Rectal smooth muscle tissue (tissue), 1 donor: ENCODE measurements around the gene COX14.
"Not testable (repeated sequence)": the region's sequence is repeated elsewhere in the genome, so short reads cannot be mapped to it uniquely, and the experiment has no call there.

Experiments used
- H3K27ac ChIP-seq: one replicate; pipeline ENCODE4 v1.7.0; 2013; ENCODE audit warnings: low read depth, low read length, inconsistent platforms
- H3K27me3 ChIP-seq: one replicate; pipeline ENCODE4 v1.7.0; 2013; ENCODE audit warnings: low read length; ENCODE audit not compliant: control insufficient read depth, insufficient read depth
- H3K36me3 ChIP-seq: one replicate; pipeline ENCODE4 v1.7.0; 2013; ENCODE audit warnings: low read length; ENCODE audit not compliant: control insufficient read depth, insufficient read depth
- H3K4me1 ChIP-seq: one replicate; pipeline ENCODE4 v1.7.0; 2013; ENCODE audit warnings: low read length; ENCODE audit not compliant: control insufficient read depth, insufficient read depth
- H3K4me3 ChIP-seq: one replicate; pipeline ENCODE4 v1.7.0; 2013; ENCODE audit warnings: low read length
- H3K9ac ChIP-seq: one replicate; pipeline ENCODE4 v1.7.0; 2013; ENCODE audit warnings: low read length

COX14 gene

DNA sequence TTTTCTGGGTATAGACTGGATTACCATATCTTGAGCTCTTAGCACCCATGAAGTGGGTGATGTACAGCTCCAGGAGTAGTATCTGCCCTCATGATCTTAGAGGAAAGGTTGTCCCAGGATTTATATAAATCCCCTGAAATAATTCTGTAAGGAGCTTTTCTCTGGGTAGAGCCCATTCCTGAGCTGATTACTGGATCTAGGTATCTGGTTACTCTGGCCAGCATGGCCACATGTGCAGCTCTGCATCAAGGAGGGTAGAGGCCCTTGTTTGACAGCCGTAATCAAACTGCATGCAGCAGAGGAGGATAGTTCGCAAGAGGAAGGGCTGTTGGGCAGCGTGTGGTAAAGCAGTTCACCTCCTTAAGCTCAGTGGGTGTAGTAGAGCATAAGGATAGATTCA is 8.5 kb downstream of the COX14 start:
- Histone ChIP-seq H3K36me3 (peaks cover 21% of the 10 kb centered on the region), H3K27me3 (no peaks in the 10 kb centered on the region), H3K27ac (no peak overlapping the region), H3K4me1 (peaks cover 5% of the 10 kb centered on the region), H3K9ac (no peak overlapping the region), H3K4me3 (no peak overlapping the region)

DNA sequence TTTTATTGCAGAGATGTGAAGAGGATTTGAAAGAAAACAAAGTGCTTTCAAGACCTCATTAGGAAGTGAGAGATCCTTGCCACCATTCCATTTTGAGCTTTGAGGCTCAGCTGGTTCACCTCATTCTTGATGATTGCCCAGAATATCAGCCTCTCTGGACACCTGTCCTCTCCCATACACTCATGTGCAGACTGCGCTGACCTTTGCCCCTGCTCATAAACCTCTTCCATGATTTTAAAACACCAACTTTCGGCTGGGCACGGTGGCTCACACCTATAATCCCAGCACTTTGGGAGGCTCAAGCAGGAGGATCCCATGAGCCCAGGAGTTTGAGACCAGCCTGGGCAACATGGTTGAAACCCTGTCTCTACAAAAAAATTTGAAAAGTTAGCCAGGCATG is 8.9 kb downstream of the COX14 start:
- H3K4me1 ChIP-seq: peaks cover 5% of the 10 kb centered on the region

DNA sequence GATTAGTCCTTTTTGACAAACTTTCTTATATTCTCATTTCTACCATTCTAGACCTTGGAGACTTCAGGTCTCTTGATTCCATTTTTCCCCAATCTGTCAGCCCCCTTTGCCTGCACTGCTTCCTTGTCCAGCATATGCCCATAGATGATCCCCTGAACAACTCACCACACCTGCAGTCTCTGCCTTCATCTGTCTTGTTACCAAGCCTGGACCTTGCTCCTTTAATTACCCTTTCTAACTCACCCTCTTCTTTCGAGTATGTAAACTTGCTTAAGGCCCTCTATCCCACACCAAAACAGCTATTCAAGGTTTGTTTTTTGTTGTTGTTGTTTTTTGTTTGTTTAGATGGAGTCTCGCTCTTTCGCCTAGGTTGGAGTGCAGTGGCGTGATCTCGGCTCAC is 9.6 kb downstream of the COX14 start:
- Histone ChIP-seq H3K4me3 (no peak overlapping the region), H3K27me3 (no peaks in the 10 kb centered on the region), H3K9ac (no peak overlapping the region), H3K4me1 (peaks cover 4% of the 10 kb centered on the region), H3K36me3 (peaks cover 21% of the 10 kb centered on the region), H3K27ac (no peak overlapping the region)

More for the DNA sequence above, 8.9 kb downstream of the COX14 start:
- Histone ChIP-seq H3K27ac (no peak overlapping the region), H3K4me3 (no peak overlapping the region), H3K27me3 (no peaks in the 10 kb centered on the region), H3K9ac (no peak overlapping the region), H3K36me3 (peaks cover 21% of the 10 kb centered on the region)

DNA sequence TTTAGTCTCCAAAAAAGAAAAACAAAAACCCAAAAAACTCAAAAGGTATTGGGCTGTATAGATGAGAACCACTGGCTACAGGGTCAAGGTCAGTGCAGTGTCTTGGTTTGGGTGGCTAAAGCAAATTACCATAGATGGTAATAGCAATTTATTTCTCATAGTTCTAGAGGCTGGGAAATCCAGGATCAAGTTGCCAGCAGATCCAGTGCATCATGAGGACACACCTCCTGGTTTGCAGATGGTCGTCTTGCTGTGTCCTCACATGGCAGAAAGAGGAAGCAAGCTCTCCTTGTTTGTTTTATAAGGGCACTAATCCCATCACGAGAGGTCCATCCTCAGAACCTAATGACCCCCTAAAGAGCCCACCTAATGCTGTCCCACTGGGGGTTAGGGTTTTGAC is 11.2 kb downstream of the COX14 start:
- Histone ChIP-seq H3K4me1 (no peaks in the 10 kb centered on the region), H3K4me3 (no peak overlapping the region), H3K27me3 (no peaks in the 10 kb centered on the region), H3K27ac (no peak overlapping the region), H3K36me3 (peaks cover 19% of the 10 kb centered on the region), H3K9ac (no peak overlapping the region)

DNA sequence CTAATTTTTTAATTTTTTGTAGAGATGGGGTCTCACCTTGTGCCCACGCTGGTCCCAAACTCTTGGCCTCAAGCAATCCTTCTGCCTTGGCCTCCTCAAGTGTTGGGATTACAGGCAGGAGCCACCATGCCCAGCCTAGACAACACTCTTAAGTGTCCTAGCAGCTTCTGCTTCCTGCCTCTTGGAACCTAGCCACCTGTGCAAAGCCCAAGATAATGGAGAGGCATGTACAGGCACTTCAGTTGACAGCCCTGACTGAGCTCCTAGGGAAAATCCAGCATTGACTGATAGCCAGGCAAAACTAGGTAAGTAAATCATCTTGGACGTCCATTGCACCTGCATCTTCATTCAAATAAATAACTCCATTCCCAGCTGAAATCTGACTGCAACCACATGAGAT is 15.5 kb downstream of the COX14 start:
- Histone ChIP-seq H3K4me3 (no peak overlapping the region), H3K4me1 (no peaks in the 10 kb centered on the region), H3K27ac (no peak overlapping the region), H3K9ac (no peak overlapping the region), H3K36me3 (peaks cover 22% of the 10 kb centered on the region), H3K27me3 (no peaks in the 10 kb centered on the region)

DNA sequence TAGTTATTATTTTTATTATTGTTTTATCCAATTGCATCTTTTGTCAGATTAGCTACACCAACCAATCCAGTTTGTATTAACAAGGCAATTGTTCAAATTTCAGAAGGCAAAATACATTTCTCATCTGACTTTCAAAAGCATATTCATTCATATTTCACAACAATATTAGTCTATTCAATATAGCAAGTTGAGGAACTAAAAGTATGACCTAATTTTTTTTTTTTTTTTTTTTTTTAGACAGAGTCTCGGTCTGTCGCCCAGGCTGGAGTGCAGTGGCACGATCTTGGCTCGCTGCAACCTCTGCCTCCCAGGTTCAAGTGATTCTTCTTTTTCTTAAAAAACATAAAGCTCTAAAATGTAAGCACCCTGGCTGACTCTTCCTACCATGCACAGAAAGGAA is 17.3 kb downstream of the COX14 start:
- Histone ChIP-seq H3K4me3 (no peak overlapping the region), H3K27ac (no peak overlapping the region), H3K4me1 (no peaks in the 10 kb centered on the region), H3K36me3 (peaks cover 18% of the 10 kb centered on the region), H3K27me3 (no peaks in the 10 kb centered on the region), H3K9ac (no peak overlapping the region)

DNA sequence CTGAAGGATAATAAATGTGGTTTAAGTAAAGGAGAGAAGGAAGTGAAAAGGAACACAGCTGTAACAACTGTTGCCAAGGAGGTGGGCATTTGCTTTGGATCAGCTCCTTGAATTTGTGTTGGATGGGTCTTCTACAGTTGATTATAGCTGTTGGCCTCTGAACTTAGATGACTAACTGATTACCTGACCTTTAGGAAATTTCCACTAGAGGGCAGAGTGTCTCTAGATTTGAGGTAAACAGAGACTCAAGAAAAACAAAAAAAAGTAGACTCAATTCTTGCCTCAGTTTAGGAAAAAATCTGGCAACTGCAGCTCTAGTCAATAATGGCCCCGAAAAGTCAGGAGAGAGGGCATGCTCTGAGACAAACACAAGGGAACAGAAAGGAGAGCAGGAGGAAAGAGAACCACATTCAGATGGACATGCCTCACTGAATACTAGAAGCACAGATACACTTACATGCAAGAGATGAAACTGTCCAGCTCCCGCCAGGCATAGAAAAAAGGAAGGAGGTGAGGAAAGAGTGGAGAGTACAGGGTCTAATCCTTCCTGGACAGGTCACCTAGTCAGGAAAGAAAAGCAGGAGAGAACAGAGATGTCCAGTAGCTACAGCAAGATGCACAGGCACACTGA is 20.6 kb downstream of the COX14 start:
- Histone ChIP-seq H3K4me3 (no peak overlapping the region), H3K9ac (no peak overlapping the region), H3K27me3 (no peaks in the 10 kb centered on the region), H3K27ac (no peak overlapping the region), H3K4me1 (peaks cover 7% of the 10 kb centered on the region), H3K36me3 (peaks cover 18% of the 10 kb centered on the region)

DNA sequence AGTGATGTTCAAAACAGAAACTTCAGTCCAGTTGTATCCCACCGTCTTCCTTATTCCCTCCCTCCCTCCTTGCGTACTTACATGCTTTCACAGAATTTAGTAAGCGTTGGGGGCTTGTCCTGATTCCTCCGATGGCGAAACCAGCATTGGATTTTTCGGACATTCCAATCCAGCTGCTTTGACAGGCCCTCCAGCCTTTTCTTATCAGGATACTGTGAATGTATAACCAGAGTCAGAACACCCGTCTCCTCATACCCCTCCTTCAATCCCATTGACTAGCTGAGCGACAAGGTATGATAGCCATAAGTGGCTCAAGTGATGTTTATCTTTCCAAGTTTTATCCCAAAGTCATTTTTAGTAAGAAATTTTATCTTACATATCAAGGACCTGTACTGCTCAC is 31.0 kb downstream of the COX14 start:
- H3K4me1 ChIP-seq: no peaks in the 10 kb centered on the region
- H3K27ac ChIP-seq: no peak overlapping the region
- no peak overlapping the region for H3K9ac ChIP-seq
- no peaks in the 10 kb centered on the region for H3K27me3 ChIP-seq
- H3K4me3 ChIP-seq: no peak overlapping the region
- H3K36me3 ChIP-seq: no peaks in the 10 kb centered on the region

DNA sequence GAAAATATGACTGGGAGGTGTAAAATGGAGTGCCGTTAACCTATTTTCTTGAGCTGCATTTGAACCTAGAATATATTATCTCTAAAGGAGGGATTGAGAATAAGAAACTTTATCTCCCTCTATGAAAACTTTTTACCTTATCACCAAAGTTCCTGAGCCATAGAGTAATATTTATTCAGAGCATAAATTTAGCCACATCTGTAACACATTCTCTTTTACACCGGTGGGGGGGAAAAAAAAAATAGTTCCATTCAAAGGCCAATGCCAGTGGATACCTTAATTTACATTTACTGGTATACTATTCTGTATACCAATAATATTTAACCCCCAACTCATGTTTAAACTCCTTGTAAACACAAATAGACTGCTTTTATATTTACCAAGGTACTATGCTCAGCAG is 33.4 kb downstream of the COX14 start:
- Histone ChIP-seq H3K4me1 (no peaks in the 10 kb centered on the region), H3K27ac (no peak overlapping the region), H3K36me3 (no peaks in the 10 kb centered on the region), H3K4me3 (no peak overlapping the region), H3K9ac (no peak overlapping the region), H3K27me3 (no peaks in the 10 kb centered on the region)

DNA sequence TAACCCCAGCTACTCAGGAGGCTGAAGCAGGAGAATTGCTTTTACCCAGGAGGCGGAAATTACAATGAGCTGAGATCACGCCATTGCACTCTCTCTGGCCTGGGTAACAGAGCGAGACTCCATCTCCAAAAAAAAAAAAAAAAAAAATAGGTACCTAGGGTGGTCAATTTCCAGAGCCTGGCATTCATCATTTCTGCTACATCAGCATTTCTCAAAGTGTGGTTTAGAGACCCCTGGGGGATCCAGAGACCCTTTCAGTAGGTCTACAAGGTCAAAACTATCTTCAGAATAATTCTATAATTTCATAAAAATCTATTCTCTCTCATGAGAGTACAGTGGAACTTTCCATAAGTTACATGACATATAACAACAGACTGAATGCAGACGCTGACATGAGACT is 35.2 kb downstream of the COX14 start:
- H3K4me1 ChIP-seq: no peaks in the 10 kb centered on the region
- no peak overlapping the region for H3K4me3 ChIP-seq
- no peaks in the 10 kb centered on the region for H3K27me3 ChIP-seq
- H3K9ac ChIP-seq: no peak overlapping the region
- no peak overlapping the region for H3K27ac ChIP-seq
- no peaks in the 10 kb centered on the region for H3K36me3 ChIP-seq

DNA sequence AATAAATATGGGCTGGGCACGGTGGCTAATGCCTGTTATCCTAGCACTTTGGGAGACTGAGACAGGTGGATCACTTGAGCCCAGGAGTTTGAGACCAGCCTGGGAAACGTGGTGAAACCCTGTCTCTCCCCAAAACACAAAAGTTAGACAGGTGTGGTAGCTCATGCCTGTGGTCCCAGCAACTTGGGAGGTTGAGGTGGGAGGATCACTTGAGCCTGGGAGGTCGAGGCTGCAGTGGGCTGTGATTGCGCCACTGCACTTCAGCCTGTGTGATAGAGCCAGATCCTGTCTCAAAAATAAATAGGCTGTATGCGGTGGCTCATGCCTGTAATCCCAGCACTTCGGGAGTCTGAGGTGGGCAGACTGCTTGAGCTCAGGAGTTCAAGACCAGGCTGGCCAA is 36.0 kb downstream of the COX14 start:
- not testable (repeated sequence) for H3K27ac ChIP-seq, H3K4me3 ChIP-seq, H3K4me1 ChIP-seq, H3K36me3 ChIP-seq, H3K9ac ChIP-seq, H3K27me3 ChIP-seq

DNA sequence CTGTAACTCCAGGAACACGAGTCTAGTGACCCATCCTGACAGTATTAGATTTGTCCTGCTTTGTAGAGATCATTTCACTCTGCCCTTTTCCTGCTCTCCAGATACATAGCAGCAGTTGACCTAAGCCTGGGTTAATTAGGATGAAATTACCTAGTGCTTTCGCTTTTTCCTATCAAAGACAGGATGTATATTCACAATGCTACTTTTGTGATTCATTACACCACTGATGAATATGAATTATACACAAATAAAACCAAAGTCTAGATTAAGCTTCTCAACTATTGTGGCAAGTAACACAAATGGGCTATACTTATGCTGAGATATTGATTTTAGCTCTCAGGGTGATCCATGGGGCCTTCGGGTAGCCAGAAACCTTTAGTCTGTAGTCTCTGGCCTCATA is 37.3 kb downstream of the COX14 start:
- H3K9ac ChIP-seq: no peak overlapping the region

DNA sequence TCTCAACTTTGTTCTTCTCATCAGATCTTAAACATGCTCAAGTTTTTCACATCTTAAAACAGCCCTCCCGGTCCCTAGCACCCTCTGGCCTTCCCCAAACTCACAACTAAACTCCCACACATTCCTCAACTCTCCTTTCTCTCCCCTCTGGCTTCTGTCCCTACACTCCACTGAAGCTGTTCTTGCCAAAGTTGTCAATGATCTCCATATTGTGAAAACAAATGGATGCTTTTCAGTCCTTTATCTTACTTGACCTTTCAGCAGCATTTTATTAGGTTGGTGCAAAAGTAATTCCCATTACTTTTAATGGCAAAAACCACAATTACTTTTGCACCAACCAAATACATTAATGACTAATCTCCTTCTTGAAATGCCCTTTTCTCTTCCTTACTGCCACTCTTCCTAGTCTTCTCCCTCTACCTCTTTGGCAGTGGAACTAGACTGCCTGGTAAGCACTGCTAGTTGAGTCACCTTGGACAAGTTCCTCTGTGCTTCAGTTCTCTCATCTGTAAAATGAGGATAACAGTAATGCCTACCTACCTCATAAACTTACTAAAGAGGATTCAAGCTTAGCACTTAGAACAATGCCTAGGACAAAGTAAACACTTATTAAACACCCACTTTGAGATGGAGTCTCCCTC is 39.1 kb downstream of the COX14 start:
- Histone ChIP-seq H3K36me3 (no peaks in the 10 kb centered on the region), H3K4me3 (no peak overlapping the region), H3K27me3 (no peaks in the 10 kb centered on the region), H3K9ac (no peak overlapping the region), H3K4me1 (no peaks in the 10 kb centered on the region), H3K27ac (no peak overlapping the region)

More for the DNA sequence above, 37.3 kb downstream of the COX14 start:
- Histone ChIP-seq H3K4me1 (no peaks in the 10 kb centered on the region), H3K27me3 (no peaks in the 10 kb centered on the region), H3K27ac (no peak overlapping the region), H3K36me3 (no peaks in the 10 kb centered on the region), H3K4me3 (no peak overlapping the region)
